ENCODE data around the gene PARD3B. TPM values are rescaled to one million over a fixed set of nuclear protein-coding genes. Genes with fewer than 3 reads are reported as not detected.

The PARD3B gene
- total and polyA plus RNA-seq, 2 of the 8 experiments (the other 6 are each of a cell fraction or from before 2014, with no cell fraction given), result 1.2 to 5.7 TPM

GRCh38 chr2:205375461-205376448 is 830.5 kb downstream of the PARD3B start:
- no peak overlapping the region for H3K4me2 ChIP-seq (ENCODE audit: insufficient read depth in 1 of 2, low read depth in 2 of 2, low read length in 2 of 2)
- no peaks in the 10 kb centered on the region for H4K20me1 ChIP-seq (replicated peaks in 1 of 2; ENCODE audit: control insufficient read depth in 1 of 2, insufficient read depth in 2 of 2, low read length in 2 of 2)
- H3K23ac ChIP-seq (ENCODE audit: insufficient read length), result no peak overlapping the region
- H3K9ac ChIP-seq (replicated peaks in 1 of 4; ENCODE audit: extremely low read depth in 1 of 4, low read depth in 3 of 4, low read length in 3 of 4), result no peak overlapping the region; a peak in 1 of 7 replicates
- H3K9me3 ChIP-seq (ENCODE audit: insufficient read depth in 2 of 2, low read depth in 1 of 2, low read length in 1 of 2), result no peaks in the 10 kb centered on the region
- H2BK15ac ChIP-seq (ENCODE audit: low read length), result no peak overlapping the region
- CTCF ChIA-PET (ENCODE audit: partially characterized antibody), result interaction anchor here (0.8 kb wide), 1 partner anchor 10 kb away, joined by 3 read pairs; no protein-coding TSS in a partner anchor
- no peak overlapping the region for H2BK12ac ChIP-seq (ENCODE audit: low read depth, low read length)
- H2BK5ac ChIP-seq (ENCODE audit: low read depth, low read length), result no peak overlapping the region
- H3K18ac ChIP-seq (ENCODE audit: extremely low read depth, low read length), result no peak overlapping the region
- no peak overlapping the region for H2BK120ac ChIP-seq (replicated peaks; ENCODE audit: low read depth, low read length)
- no peaks in the 10 kb centered on the region for H3K79me2 ChIP-seq (ENCODE audit: control insufficient read depth in 1 of 2, insufficient read depth in 2 of 2, low read length in 2 of 2)
- H3K14ac ChIP-seq (ENCODE audit: insufficient read length), result no peak overlapping the region
- H3K4me3 ChIP-seq (ENCODE audit: extremely low read depth in 1 of 4, insufficient read depth in 2 of 4, low read depth in 3 of 4, low read length in 4 of 4), result no peak overlapping the region
- H2AK5ac ChIP-seq (ENCODE audit: low read depth, low read length), result no peak overlapping the region
- H3K36me3 ChIP-seq (ENCODE audit: control insufficient read depth in 2 of 4, insufficient read depth in 4 of 4, low read length in 3 of 4), result no peaks in the 10 kb centered on the region
- POLR2A ChIA-PET (ENCODE audit: partially characterized antibody), result no interaction called here
- TF ChIP-seq RAD21 (IDR thresholded peaks at IDR 0.05 in 1 of 2, conservative IDR thresholded peaks at IDR 0.05 in 1 of 2; ENCODE audit: low read depth in 2 of 2, low read length in 2 of 2) (no peak), CBX8 (IDR thresholded peaks at IDR 0.05; ENCODE audit: borderline replicate concordance, low read depth, low read length) (no peak), FOSL1 (IDR thresholded peaks at IDR 0.05; ENCODE audit: insufficient read depth, low read depth, low read length) (no peak), PHF8 (conservative IDR thresholded peaks at IDR 0.05; ENCODE audit: low read depth, low read length) (no peak), TCF12 (IDR thresholded peaks at IDR 0.05; ENCODE audit: low read depth, low read length) (no peak)
- 86% methylated on average over 9 of the region's 9 CpGs; no CpG with 5 or more reads in 1 of the 2 experiments for WGBS, 2 experiments (ENCODE audit: extremely low coverage in 1 of 2, insufficient coverage in 1 of 2, insufficient read length in 1 of 2, insufficient replicate concordance in 2 of 2, low coverage in 1 of 2, low lambda C conversion rate in 2 of 2, missing lambda C conversion rate in 1 of 2)
- no peak overlapping the region for H2BK20ac ChIP-seq (ENCODE audit: low read length)
- no peak overlapping the region for H4K91ac ChIP-seq (replicated peaks; ENCODE audit: insufficient read length, low read length)
- H3K23me2 ChIP-seq (ENCODE audit: low read depth, low read length), result no peaks in the 10 kb centered on the region
- DNase-seq (ENCODE audit: low read depth in 1 of 2, low spot score in 2 of 2) (no peak), FAIRE-seq (no peak)
- H3K27ac ChIP-seq (ENCODE audit: low read depth, low read length), result no peak overlapping the region
- H4K8ac ChIP-seq (ENCODE audit: extremely low read depth, insufficient read depth, low read length), result no peak overlapping the region
- no peaks in the 10 kb centered on the region for H3K27me3 ChIP-seq (replicated peaks in 1 of 4; ENCODE audit: control insufficient read depth in 3 of 4, extremely low read depth in 1 of 4, insufficient read depth in 3 of 4, low read length in 3 of 4)
- no peak overlapping the region for H3K56ac ChIP-seq (replicated peaks; ENCODE audit: insufficient read length, low read depth, low read length)
- H2AFZ ChIP-seq (ENCODE audit: low read length), result no peak overlapping the region
- no peak overlapping the region for H4K5ac ChIP-seq (ENCODE audit: insufficient read length, low read depth, low read length)
- H3K79me1 ChIP-seq (ENCODE audit: low read depth, low read length), result no peaks in the 10 kb centered on the region
- H3K4ac ChIP-seq (replicated peaks; ENCODE audit: insufficient read length, low read depth, low read length), result no peak overlapping the region
- H3K4me1 ChIP-seq (replicated peaks in 1 of 4; ENCODE audit: control insufficient read depth in 3 of 4, insufficient read depth in 4 of 4, low read length in 3 of 4), result no peaks in the 10 kb centered on the region

Measured in H1 (cell line).